Uterus (tissue), 4 donors: Measurements from ENCODE around the gene WDR20. TPM values are rescaled to one million over a fixed set of nuclear protein-coding genes. Genes with fewer than 3 reads are reported as not detected.
"Not testable (repeated sequence)": the region's sequence is repeated elsewhere in the genome, so short reads cannot be mapped to it uniquely, and the experiment has no call there.

ENCODE experiments used
- DNase-seq, 2 donors: peaks; one replicate each; pipeline ENCODE4 v3.0.0-alpha.2; 2019 to 2020
- H3K27ac ChIP-seq, 2 donors: fragments of 200-600 bp; sonication (generic); 1 replicate in 1 of 2; 2 replicates in 1 of 2; pipeline ENCODE4 v1.5.1; 2016 to 2018
- H3K27me3 ChIP-seq, 2 donors: fragments of 200-600 bp; sonication (generic); one replicate each; pipeline ENCODE4 v1.5.1; 2018 to 2019; ENCODE audit warnings: control low read depth in 1 of 2
- H3K36me3 ChIP-seq, 2 donors: fragments of 200-600 bp; sonication (generic); one replicate each; pipeline ENCODE4 v1.5.1; 2019; ENCODE audit warnings: control low read depth in 1 of 2
- H3K4me1 ChIP-seq, 2 donors: fragments of 200-600 bp; sonication (generic); one replicate each; pipeline ENCODE4 v1.5.1; 2018 to 2019; ENCODE audit warnings: control low read depth in 1 of 2
- H3K4me3 ChIP-seq, 2 donors: fragments of 200-600 bp; sonication (generic); 1 replicate in 1 of 2; 2 replicates in 1 of 2; pipeline ENCODE4 v1.5.1; 2018 to 2019; ENCODE audit warnings: mild to moderate bottlenecking in 1 of 2
- H3K9me3 ChIP-seq, 2 donors: fragments of 200-600 bp; sonication (generic); one replicate each; pipeline ENCODE4 v1.5.1; 2019; ENCODE audit warnings: control low read depth in 1 of 2
- CTCF ChIP-seq, 4 experiments: fragments of 200-600 bp in 2 of 4; fragments of 450-650 bp in 2 of 4; sonication (generic) in 2 of 4; IDR thresholded peaks; one replicate each; pipeline ENCODE4 v1.5.1; 2016 to 2019; ENCODE audit warnings: antibody characterized with exemption in 4 of 4, mild to moderate bottlenecking in 2 of 4, moderate library complexity in 1 of 4
- POLR2A ChIP-seq, 2 donors: fragments of 450-650 bp; IDR thresholded peaks; one replicate each; pipeline ENCODE4 v1.6.1; 2016; ENCODE audit warnings: antibody characterized with exemption in 2 of 2, mild to moderate bottlenecking in 1 of 2, moderate library complexity in 1 of 2
- intact Hi-C: fragments of 100-400 bp; cut with DNase I; formaldehyde crosslinking; loops from one replicate; pipeline ENCODE4 v1.15.1; 2023; ENCODE audit warnings: low total_unique reads
- total RNA-seq, 4 donors: library from RNA; depleted of rRNA in 3 of 4; stranded (reverse); fragments of >200 nt in 3 of 4; gene quantifications; one replicate each; pipeline versions ENCODE4 v1.1.0 to v1.2.4, GENCODE V29; 2014 to 2023
- donor health status: DM: yes; HTN: yes; CAD: no.

The WDR20 gene
- total RNA-seq, 4 donors from 2014 or later, result 45.9 to 81.8 (median 53.7) TPM

- H3K9me3 ChIP-seq, result no peaks in the 10 kb centered on the region
- no peaks in the 10 kb centered on the region for H3K27me3 ChIP-seq
- H3K4me3 ChIP-seq, result no peak overlapping the region
- TF ChIP-seq CTCF (IDR thresholded peaks at IDR 0.05), result no peak
- no peak for TF ChIP-seq POLR2A (IDR thresholded peaks at IDR 0.05)
- no peak overlapping the region for H3K27ac ChIP-seq
- no peaks in the 10 kb centered on the region for H3K36me3 ChIP-seq
- intact Hi-C loops, result no loop called here
- H3K4me1 ChIP-seq, result peaks cover 0 to 8% of the 10 kb centered on the region in 2 donors
- no peak for DNase-seq
Measured at GRCh38 chr14:102144914-102145313, 5.2 kb downstream of the WDR20 start.

DNA sequence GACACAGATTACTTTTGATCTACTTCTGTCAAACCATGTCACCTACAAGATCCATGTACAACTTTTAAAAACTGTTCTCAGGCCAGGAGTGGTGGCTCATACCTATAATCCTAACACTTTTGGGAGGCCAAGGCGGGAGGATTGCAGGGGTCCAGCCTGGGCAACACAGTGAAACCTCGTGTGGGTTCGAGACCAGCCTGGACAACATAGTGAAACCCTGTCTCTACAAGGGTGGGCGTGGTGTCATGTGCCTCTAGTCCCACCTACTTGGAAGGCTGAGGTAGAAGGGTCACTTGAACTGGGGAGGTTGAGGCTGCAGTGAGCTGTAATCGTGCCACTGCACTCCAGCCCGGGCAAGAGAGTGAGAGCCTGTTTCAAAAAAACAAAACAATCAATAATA is 5.7 kb downstream of the WDR20 start:
- H3K36me3 ChIP-seq, result no peaks in the 10 kb centered on the region
- intact Hi-C loops, result no loop called here
- no peak for DNase-seq
- H3K4me3 ChIP-seq, result no peak overlapping the region
- peaks cover 0 to 8% of the 10 kb centered on the region in 2 donors for H3K4me1 ChIP-seq
- no peaks in the 10 kb centered on the region for H3K27me3 ChIP-seq
- H3K9me3 ChIP-seq, result no peaks in the 10 kb centered on the region
- TF ChIP-seq POLR2A (IDR thresholded peaks at IDR 0.05), result no peak
- TF ChIP-seq CTCF (IDR thresholded peaks at IDR 0.05), result no peak
- H3K27ac ChIP-seq, result no peak overlapping the region

- Histone ChIP-seq H3K4me1 (no peaks in the 10 kb centered on the region), H3K36me3 (no peaks in the 10 kb centered on the region), H3K27ac (no peak overlapping the region), H3K4me3 (no peak overlapping the region), H3K27me3 (no peaks in the 10 kb centered on the region), H3K9me3 (no peaks in the 10 kb centered on the region)
- no peak for TF ChIP-seq CTCF (IDR thresholded peaks at IDR 0.05)
- no peak for TF ChIP-seq POLR2A (IDR thresholded peaks at IDR 0.05)
- no peak for DNase-seq
- intact Hi-C loops, result no loop called here
Measured at GRCh38 chr14:102146423-102146822, 6.7 kb downstream of the WDR20 start.

DNA sequence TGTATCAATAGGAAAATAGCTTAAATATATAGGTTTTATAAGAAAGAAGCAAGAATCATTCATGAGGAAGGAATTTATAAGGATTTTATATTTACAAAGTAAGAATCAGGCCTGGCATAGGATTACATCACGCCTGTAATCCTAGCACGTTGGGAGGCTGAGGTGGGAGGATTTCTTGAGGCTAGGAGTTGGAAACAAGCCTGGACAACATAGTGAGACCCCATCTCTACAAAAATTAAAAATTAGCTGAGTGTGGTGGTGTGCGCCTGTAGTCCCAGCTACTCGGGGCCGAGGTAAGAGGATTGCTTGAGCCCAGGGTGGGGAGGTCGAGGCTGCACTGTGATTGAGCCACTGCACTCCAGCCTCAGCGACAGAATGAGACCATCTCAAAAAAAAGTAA is 10.4 kb downstream of the WDR20 start:
- H3K36me3 ChIP-seq, result no peaks in the 10 kb centered on the region
- no peak overlapping the region for H3K27ac ChIP-seq
- no peaks in the 10 kb centered on the region for H3K4me1 ChIP-seq
- DNase-seq, result no peak
- H3K4me3 ChIP-seq, result no peak overlapping the region
- intact Hi-C loops, result no loop called here
- no peak for TF ChIP-seq POLR2A (IDR thresholded peaks at IDR 0.05)
- TF ChIP-seq CTCF (IDR thresholded peaks at IDR 0.05), result no peak
- H3K27me3 ChIP-seq, result no peaks in the 10 kb centered on the region
- H3K9me3 ChIP-seq, result no peaks in the 10 kb centered on the region

- Histone ChIP-seq H3K27me3 (no peaks in the 10 kb centered on the region), H3K9me3 (no peaks in the 10 kb centered on the region), H3K36me3 (no peaks in the 10 kb centered on the region), H3K4me1 (no peaks in the 10 kb centered on the region), H3K27ac (no peak overlapping the region), H3K4me3 (no peak overlapping the region)
- TF ChIP-seq POLR2A (IDR thresholded peaks at IDR 0.05) (no peak), CTCF (IDR thresholded peaks at IDR 0.05) (no peak)
- no peak for DNase-seq
- intact Hi-C loops, result no loop called here
Measured at GRCh38 chr14:102150744-102151143, 11.0 kb downstream of the WDR20 start.

DNA sequence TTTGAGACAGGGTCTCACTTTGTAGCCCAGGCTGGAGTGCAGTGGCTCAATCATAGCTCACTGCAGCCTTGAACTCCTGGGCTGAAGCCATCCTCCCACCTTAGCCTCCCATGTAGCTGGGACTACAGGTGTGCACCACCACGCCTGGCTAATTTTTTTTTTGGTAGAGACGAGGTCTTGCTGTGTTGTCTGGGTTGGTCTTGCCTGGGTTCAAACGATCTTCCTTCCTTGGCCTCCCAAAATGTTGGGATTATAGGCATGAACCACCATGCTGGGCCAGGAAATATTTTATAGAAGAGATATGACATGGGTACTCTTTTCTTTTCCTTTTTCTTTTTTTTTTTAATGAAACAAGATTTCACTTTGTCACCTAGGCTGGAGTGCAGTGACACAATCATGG is 11.7 kb downstream of the WDR20 start:
- DNase-seq, intact Hi-C loops, H3K27me3 ChIP-seq, H3K9me3 ChIP-seq, H3K27ac ChIP-seq, H3K4me3 ChIP-seq, H3K36me3 ChIP-seq, H3K4me1 ChIP-seq: not testable (repeated sequence)
